Gastroesophageal sphincter (tissue), 3 donors: ENCODE measurements around the gene STX12.

Source experiments
- CTCF ChIP-seq, 4 experiments: fragments of 200-600 bp in 2 of 4; fragments of 450-650 bp in 2 of 4; sonication (generic) in 1 of 4; IDR thresholded peaks; one replicate each; pipeline ENCODE4 v1.5.1; 2017 to 2019; ENCODE audit warnings: antibody characterized with exemption in 4 of 4, mild to moderate bottlenecking in 2 of 4, moderate library complexity in 2 of 4
- POLR2A ChIP-seq, 2 donors: fragments of 450-650 bp; IDR thresholded peaks; one replicate each; pipeline ENCODE4 v1.6.1; 2017; ENCODE audit warnings: antibody characterized with exemption in 2 of 2, mild to moderate bottlenecking in 2 of 2, moderate library complexity in 1 of 2
- POLR2AphosphoS5 ChIP-seq: sonication (generic); formaldehyde crosslinking; IDR thresholded peaks from one replicate; pipeline ENCODE4 v1.6.1; 2017; ENCODE audit warnings: antibody characterized with exemption

- TF ChIP-seq CTCF (IDR thresholded peaks at IDR 0.05): no peak
- no peak for TF ChIP-seq POLR2A (IDR thresholded peaks at IDR 0.05)
- no peak for TF ChIP-seq POLR2AphosphoS5
Measured at GRCh38 chr1:27785781-27786455, 12.9 kb downstream of the STX12 start.
